H9 (cell line): ENCODE data around the gene ZBTB43. TPM values are rescaled to one million over a fixed set of nuclear protein-coding genes. Genes with fewer than 3 reads are reported as not detected.
A peak's percentile ranks its signal among the peaks of the same experiment; 100 is the strongest.

Experiments used
- DNase-seq: peaks from one replicate; pipeline ENCODE4 v3.0.0-alpha.2; 2017
- H2AFZ ChIP-seq: one replicate; pipeline ENCODE4 v1.6.1; 2013; ENCODE audit warnings: mild to moderate bottlenecking, low read length, control low read depth, moderate library complexity
- H2AK5ac ChIP-seq: 2 replicates; pipeline ENCODE4 v1.6.1; 2013; ENCODE audit warnings: low read length, control low read depth, mixed read lengths; ENCODE audit not compliant: insufficient read length
- H2BK120ac ChIP-seq: one replicate; pipeline ENCODE4 v1.6.1; 2013; ENCODE audit warnings: low read depth, mild to moderate bottlenecking, low read length, control low read depth, inconsistent platforms; ENCODE audit not compliant: poor library complexity, severe bottlenecking
- H2BK12ac ChIP-seq: 2 replicates; pipeline ENCODE4 v1.6.1; 2013; ENCODE audit warnings: low read length, control low read depth, mixed read lengths, low read depth; ENCODE audit not compliant: insufficient read length
- H2BK15ac ChIP-seq: 2 replicates; pipeline ENCODE4 v1.6.1; 2013; ENCODE audit warnings: low read depth, low read length, control low read depth
- H2BK20ac ChIP-seq: one replicate; pipeline ENCODE4 v1.6.1; 2013; ENCODE audit warnings: low read depth, mild to moderate bottlenecking, low read length, control low read depth, inconsistent platforms; ENCODE audit not compliant: poor library complexity, severe bottlenecking
- H2BK5ac ChIP-seq: 2 replicates; pipeline ENCODE4 v1.6.1; 2013; ENCODE audit warnings: low read length, control low read depth, mixed read lengths; ENCODE audit not compliant: insufficient read length
- H3K14ac ChIP-seq: 2 replicates; pipeline ENCODE4 v1.6.1; 2013; ENCODE audit warnings: low read length, control low read depth; ENCODE audit not compliant: insufficient read depth
- H3K18ac ChIP-seq: 2 replicates; pipeline ENCODE4 v1.6.1; 2013; ENCODE audit warnings: low read depth, mild to moderate bottlenecking, mixed read lengths, low read length, control low read depth; ENCODE audit not compliant: insufficient read length
- H3K23ac ChIP-seq: 2 replicates; pipeline ENCODE4 v1.6.1; 2013; ENCODE audit warnings: low read length, control low read depth, mixed read lengths, low read depth; ENCODE audit not compliant: insufficient read length
- H3K23me2 ChIP-seq: 2 replicates; pipeline ENCODE4 v1.6.1; 2013; ENCODE audit warnings: low read depth, mild to moderate bottlenecking, mixed read lengths, low read length, control low read depth; ENCODE audit not compliant: insufficient read length, poor library complexity, severe bottlenecking
- H3K27ac ChIP-seq: 2 replicates; pipeline ENCODE4 v1.5.1; 2013; ENCODE audit warnings: low read length, control low read depth, mixed read lengths, low read depth; ENCODE audit not compliant: insufficient read length
- H3K27me3 ChIP-seq: 2 replicates; pipeline ENCODE4 v1.6.1; 2013; ENCODE audit warnings: low read length, control low read depth, inconsistent platforms; ENCODE audit not compliant: insufficient read depth
- H3K4ac ChIP-seq: 2 replicates; pipeline ENCODE4 v1.6.1; 2013; ENCODE audit warnings: low read depth, mild to moderate bottlenecking, control low read depth, inconsistent platforms, low read length, moderate library complexity
- H3K4me1 ChIP-seq: 2 replicates; pipeline ENCODE4 v1.6.1; 2013; ENCODE audit warnings: low read length, control low read depth, inconsistent platforms; ENCODE audit not compliant: insufficient read depth
- H3K4me2 ChIP-seq: 2 replicates; pipeline ENCODE4 v1.6.1; 2013; ENCODE audit warnings: low read length, control low read depth, mixed read lengths; ENCODE audit not compliant: insufficient read length, insufficient read depth
- H3K56ac ChIP-seq: 2 replicates; pipeline ENCODE4 v1.6.1; 2013; ENCODE audit warnings: low read depth, mild to moderate bottlenecking, mixed read lengths, low read length, control low read depth; ENCODE audit not compliant: insufficient read length
- H3K79me1 ChIP-seq: 2 replicates; pipeline ENCODE4 v1.6.1; 2013; ENCODE audit warnings: low read depth, mild to moderate bottlenecking, moderate library complexity, low read length, control low read depth, inconsistent platforms; ENCODE audit not compliant: insufficient read depth, poor library complexity, severe bottlenecking
- H3K79me2 ChIP-seq: 2 replicates; pipeline ENCODE4 v1.6.1; 2013; ENCODE audit warnings: low read length, control low read depth, inconsistent platforms; ENCODE audit not compliant: insufficient read depth
- H3K9ac ChIP-seq: 2 replicates; pipeline ENCODE4 v1.6.1; 2013; ENCODE audit warnings: low read length, control low read depth, mixed read lengths; ENCODE audit not compliant: insufficient read length; ENCODE audit errors: extremely low read depth
- H3K9me3 ChIP-seq: one replicate; pipeline ENCODE4 v1.6.1; 2013; ENCODE audit warnings: low read depth, low read length, inconsistent platforms; ENCODE audit not compliant: control insufficient read depth
- H3T11ph ChIP-seq: one replicate; pipeline ENCODE4 v1.6.1; 2013; ENCODE audit warnings: mild to moderate bottlenecking, low read length, control low read depth, inconsistent platforms
- H4K20me1 ChIP-seq: one replicate; pipeline ENCODE4 v1.6.1; 2013; ENCODE audit not compliant: control insufficient read depth, insufficient read length, insufficient read depth
- H4K5ac ChIP-seq: 2 replicates; pipeline ENCODE4 v1.6.1; 2013; ENCODE audit warnings: low read depth, mild to moderate bottlenecking, mixed read lengths, low read length, control low read depth; ENCODE audit not compliant: insufficient read length
- H4K8ac ChIP-seq: replicated peaks from 2 replicates; pipeline ENCODE4 v1.6.1; 2013; ENCODE audit warnings: low read length, control low read depth, mixed read lengths, low read depth; ENCODE audit not compliant: insufficient read length
- H4K91ac ChIP-seq: 2 replicates; pipeline ENCODE4 v1.6.1; 2013; ENCODE audit warnings: low read depth, mild to moderate bottlenecking, moderate library complexity, mixed read lengths, low read length, control low read depth; ENCODE audit not compliant: insufficient read length
- H3K27ac Mint-ChIP-seq, 3 experiments: 2 replicates in 2 of 3; 3 replicates in 1 of 3; pipeline ENCODE4 v1.8.0; 2020 to 2021; ENCODE audit warnings: mixed read lengths in 3 of 3, mild to moderate bottlenecking in 1 of 3, moderate library complexity in 1 of 3
- H3K27me3 Mint-ChIP-seq: 2 replicates; pipeline ENCODE4 v1.8.0; 2021; ENCODE audit warnings: low read depth, mild to moderate bottlenecking, moderate library complexity, mixed read lengths
- H3K36me3 Mint-ChIP-seq, 3 experiments: 2 replicates in 2 of 3; 3 replicates in 1 of 3; pipeline ENCODE4 v1.8.0; 2020 to 2021; ENCODE audit warnings: low read depth in 3 of 3, mixed read lengths in 3 of 3; ENCODE audit not compliant: insufficient read depth in 1 of 3
- H3K4me1 Mint-ChIP-seq, 2 experiments: 2 replicates each; pipeline ENCODE4 v1.8.0; 2020; ENCODE audit warnings: mixed read lengths in 2 of 2
- H3K4me3 Mint-ChIP-seq, 2 experiments: 2 replicates in 1 of 2; 3 replicates in 1 of 2; pipeline ENCODE4 v1.8.0; 2020 to 2021; ENCODE audit warnings: mild to moderate bottlenecking in 2 of 2, mixed read lengths in 2 of 2, moderate library complexity in 1 of 2
- H3K9me3 Mint-ChIP-seq, 2 experiments: 2 replicates in 1 of 2; 3 replicates in 1 of 2; pipeline ENCODE4 v1.8.0; 2020; ENCODE audit warnings: mild to moderate bottlenecking in 2 of 2, mixed read lengths in 2 of 2, moderate library complexity in 1 of 2
- CTCF ChIP-seq: fragments of 200-600 bp; sonication (generic); conservative IDR thresholded peaks from 3 replicates; pipeline ENCODE4 v1.8.0; 2021; ENCODE audit warnings: antibody characterized with exemption, mild to moderate bottlenecking
- WGBS: extraction: QIAGEN DNeasy Blood & Tissue Kit; methylation state at CpG from one replicate; pipeline ENCODE4 v1.1.7; 2013; ENCODE audit warnings: missing lambda C conversion rate, low lambda C conversion rate, mixed read lengths; ENCODE audit not compliant: insufficient read length; ENCODE audit errors: extremely low coverage; 5-methylcytosine and 5-hydroxymethylcytosine counted together
- total RNA-seq: library from RNA; stranded (reverse); gene quantifications from 2 replicates; pipeline ENCODE4 v1.2.1, GENCODE V29; 2021

ZBTB43 gene
- total RNA-seq, 1 experiment from 2014 or later: 15.7 TPM

GRCh38 chr9:126860757-126861466, 56.1 kb downstream of the ZBTB43 start:
- no CpG with 5 or more reads among the region's 71 CpGs for WGBS
- Histone ChIP-seq H4K91ac (no peak overlapping the region), H3K9ac (peak overlapping the region; percentile 23), H3K23ac (no peak overlapping the region), H2BK20ac (no peak overlapping the region), H3K79me2 (peaks cover 5% of the 10 kb centered on the region; the same call in 1 of the 2 replicates), H3K4me2 (peak overlapping the region; percentile 89), H2AFZ (no peak overlapping the region), H4K20me1 (no peaks in the 10 kb centered on the region), H4K8ac (no peak overlapping the region), H2BK15ac (no peak overlapping the region), H3K18ac (no peak overlapping the region), H3K14ac (no peak overlapping the region; the same call in 1 of the 2 replicates), H3K27ac (no peak overlapping the region), H3K4ac (no peak overlapping the region), H3T11ph (no peak overlapping the region), H2BK12ac (no peak overlapping the region), H3K4me1 (no peaks in the 10 kb centered on the region; the same call in 1 of the 2 replicates), H2BK120ac (no peak overlapping the region), H2BK5ac (no peak overlapping the region), H3K79me1 (no peaks in the 10 kb centered on the region), H3K27me3 (no peaks in the 10 kb centered on the region), H4K5ac (no peak overlapping the region), H3K56ac (no peak overlapping the region), H2AK5ac (no peak overlapping the region), H3K9me3 (no peaks in the 10 kb centered on the region), H3K23me2 (peaks cover 12% of the 10 kb centered on the region)
- DNase-seq: no peak
- Mint-ChIP-seq H3K4me3 (peak overlapping the region; percentile 81 to 87), H3K9me3 (no peaks in the 10 kb centered on the region), H3K36me3 (peaks cover 0 to 16% (median 10%) of the 10 kb centered on the region in 3 experiments; a peak in 5 of 7 replicates), H3K4me1 (peaks cover 28 to 38% of the 10 kb centered on the region in 2 experiments), H3K27me3 (peaks cover 18% of the 10 kb centered on the region), H3K27ac (peak overlapping the region in 1 of 3 experiments; percentile 62; a peak in 2 of 7 replicates)
- no peak for TF ChIP-seq CTCF
